GM21717 (cell line): ENCODE results near the gene CXCR5.

ENCODE experiments used
- ATAC-seq: cut with Tn5 transposase; IDR thresholded peaks from one replicate; pipeline ENCODE4 v1.9.1; 2021; ENCODE audit warnings: mild to moderate bottlenecking, moderate library complexity; ENCODE audit not compliant: unreplicated experiment

CXCR5 gene

GRCh38 chr11:118897721-118898310 is 14.1 kb downstream of the CXCR5 start:
- no peak for ATAC-seq

- ATAC-seq = no peak
Observed at GRCh38 chr11:118898400-118899295, 15.0 kb downstream of the CXCR5 start.

GRCh38 chr11:118899296-118899688 is 15.6 kb downstream of the CXCR5 start:
- ATAC-seq = no peak

GRCh38 chr11:118899706-118900360 is 16.1 kb downstream of the CXCR5 start:
- ATAC-seq = no peak

GRCh38 chr11:118900535-118901384 is 17.1 kb downstream of the CXCR5 start:
- no peak for ATAC-seq

- ATAC-seq = no peak
Observed at GRCh38 chr11:118901494-118902335, 18.0 kb downstream of the CXCR5 start.

GRCh38 chr11:118902336-118903203 is 18.9 kb downstream of the CXCR5 start:
- no peak for ATAC-seq

GRCh38 chr11:118903204-118904015 is 19.7 kb downstream of the CXCR5 start:
- ATAC-seq = no peak

- peak; percentile 72 for ATAC-seq
Observed at GRCh38 chr11:118907051-118908042, 23.7 kb downstream of the CXCR5 start.

- ATAC-seq = no peak
Observed at GRCh38 chr11:118908264-118908663, 24.6 kb downstream of the CXCR5 start.

- ATAC-seq = no peak
Observed at GRCh38 chr11:118908901-118909618, 25.4 kb downstream of the CXCR5 start.

GRCh38 chr11:118909619-118910308 is 26.1 kb downstream of the CXCR5 start:
- ATAC-seq = no peak

GRCh38 chr11:118910309-118911112 is 26.8 kb downstream of the CXCR5 start:
- ATAC-seq = no peak

- no peak for ATAC-seq
Observed at GRCh38 chr11:118911113-118911879, 27.6 kb downstream of the CXCR5 start.
